ENCODE measurements around the gene VPREB3.

Gene VPREB3

GRCh38 chr22:23786752-23787599 is 32.8 kb upstream of the VPREB3 start, which contains the start of gene SMARCB1:
Gene SMARCB1, plus strand, starts transcription at chr22:23786966. Its CDS starts 204 bp downstream, at chr22:23787170.
- H3K27ac ChIP-seq = peak within 1 kb of the TSS; percentile 87

GRCh38 chr22:23786261-23786710 is 32.1 kb upstream of the VPREB3 start:
- TF ChIP-seq CTCF (conservative IDR thresholded peaks at IDR 0.05) = no peak
- H3K27ac ChIP-seq = peak overlapping the region; percentile 87

More at GRCh38 chr22:23786752-23787599, 32.8 kb upstream of the VPREB3 start, which contains the start of gene SMARCB1:
- TF ChIP-seq ZFX (IDR thresholded peaks at IDR 0.05) (peak; percentile 89; the same call in 1 of the 2 replicates), CTCF (conservative IDR thresholded peaks at IDR 0.05) (no peak)

- TF ChIP-seq ZFX (IDR thresholded peaks at IDR 0.05) (no peak), CTCF (conservative IDR thresholded peaks at IDR 0.05) (no peak)
- no peak overlapping the region for H3K27ac ChIP-seq
These were observed 30.0 kb upstream of the VPREB3 start for GRCh38 chr22:23784215-23784732.

GRCh38 chr22:23783265-23784150 is 29.3 kb upstream of the VPREB3 start:
- H3K27ac ChIP-seq = no peak overlapping the region
- no peak for TF ChIP-seq CTCF (conservative IDR thresholded peaks at IDR 0.05)
- no peak for TF ChIP-seq ZFX (IDR thresholded peaks at IDR 0.05)

- no peak for TF ChIP-seq CTCF (conservative IDR thresholded peaks at IDR 0.05)
- no peak for TF ChIP-seq ZFX (IDR thresholded peaks at IDR 0.05)
- H3K27ac ChIP-seq = no peak overlapping the region
These were observed 28.5 kb upstream of the VPREB3 start for GRCh38 chr22:23782703-23783102.

- H3K27ac ChIP-seq = no peak overlapping the region
- TF ChIP-seq CTCF (conservative IDR thresholded peaks at IDR 0.05) (no peak), ZFX (IDR thresholded peaks at IDR 0.05) (no peak)
These were observed 28.0 kb upstream of the VPREB3 start for GRCh38 chr22:23782252-23782651.
